HepG2 (cell line): Measurements from ENCODE around the gene APEX1. TPM values are rescaled to one million over a fixed set of nuclear protein-coding genes. Genes with fewer than 3 reads are reported as not detected.

ENCODE experiments used
- AHR ChIP-seq: IDR thresholded peaks from 2 replicates; pipeline ENCODE4 v1.6.1; 2018; ENCODE audit warnings: missing genetic modification reagents, missing compliant biosample characterization
- ARHGAP35 ChIP-seq: sonication (generic); formaldehyde crosslinking; IDR thresholded peaks from 2 replicates; pipeline ENCODE4 v1.9.0; 2022; ENCODE audit warnings: mild to moderate bottlenecking, inconsistent platforms, moderate library complexity, missing genetic modification reagents, borderline replicate concordance
- FOXP1 ChIP-seq, 2 experiments: fragments of 450-650 bp in 1 of 2; IDR thresholded peaks; 2 replicates each; pipeline ENCODE4 v1.6.1; 2017 to 2018; ENCODE audit warnings: antibody characterized with exemption in 1 of 2
- HNRNPL ChIP-seq: fragments of 200-400 bp; formaldehyde crosslinking; IDR thresholded peaks from 2 replicates; pipeline ENCODE4 v1.6.1; 2017; ENCODE audit warnings: mild to moderate bottlenecking, low read depth, low read length
- IRX3 ChIP-seq: sonication (generic); formaldehyde crosslinking; IDR thresholded peaks from 2 replicates; pipeline ENCODE4 v1.8.1; 2023; ENCODE audit warnings: mild to moderate bottlenecking, low read depth, missing genetic modification reagents, borderline replicate concordance
- ISL2 ChIP-seq: sonication (generic); formaldehyde crosslinking; IDR thresholded peaks from 2 replicates; pipeline ENCODE4 v1.5.0; 2020; ENCODE audit warnings: missing genetic modification reagents
- JARID2 ChIP-seq: sonication (generic); formaldehyde crosslinking; IDR thresholded peaks from 2 replicates; pipeline ENCODE4 v1.8.1; 2023; ENCODE audit warnings: missing genetic modification reagents, inconsistent platforms; ENCODE audit not compliant: insufficient replicate concordance
- KLF15 ChIP-seq: sonication (generic); formaldehyde crosslinking; IDR thresholded peaks from 2 replicates; pipeline ENCODE4 v1.8.1; 2023; ENCODE audit warnings: borderline replicate concordance, mild to moderate bottlenecking, inconsistent platforms, missing genetic modification reagents, mixed read lengths
- MAF1 ChIP-seq: sonication (generic); formaldehyde crosslinking; IDR thresholded peaks from 2 replicates; pipeline ENCODE4 v1.5.0; 2020; ENCODE audit warnings: missing genetic modification reagents, borderline replicate concordance
- MED13 ChIP-seq: sonication (generic); formaldehyde crosslinking; IDR thresholded peaks from 2 replicates; pipeline ENCODE4 v1.5.0; 2020; ENCODE audit warnings: missing genetic modification reagents
- NFYB ChIP-seq: sonication (generic); formaldehyde crosslinking; IDR thresholded peaks from 2 replicates; pipeline ENCODE4 v1.4.0; 2020; ENCODE audit warnings: missing genetic modification reagents
- NPAS2 ChIP-seq: sonication (generic); formaldehyde crosslinking; IDR thresholded peaks from 2 replicates; pipeline ENCODE4 v1.8.0; 2022; ENCODE audit warnings: mild to moderate bottlenecking, missing genetic modification reagents, borderline replicate concordance
- NR1H2 ChIP-seq: sonication (generic); formaldehyde crosslinking; IDR thresholded peaks from 2 replicates; pipeline ENCODE4 v1.8.1; 2022; ENCODE audit warnings: low read depth, missing genetic modification reagents, borderline replicate concordance
- RAD51 ChIP-seq: fragments of 450-650 bp; IDR thresholded peaks from 2 replicates; pipeline ENCODE4 v1.6.1; 2016; ENCODE audit warnings: borderline replicate concordance
- RARA ChIP-seq: IDR thresholded peaks from 2 replicates; pipeline ENCODE4 v1.6.1; 2016; ENCODE audit warnings: missing genetic modification reagents, missing compliant biosample characterization
- SNAI1 ChIP-seq: sonication (generic); formaldehyde crosslinking; IDR thresholded peaks from 2 replicates; pipeline ENCODE4 v1.5.0; 2020; ENCODE audit warnings: mild to moderate bottlenecking, missing genetic modification reagents, borderline replicate concordance
- ZNF230 ChIP-seq: sonication (generic); formaldehyde crosslinking; IDR thresholded peaks from 2 replicates; pipeline ENCODE4 v1.4.0; 2020; ENCODE audit warnings: mild to moderate bottlenecking, missing genetic modification reagents
- ZNF510 ChIP-seq: sonication (generic); formaldehyde crosslinking; IDR thresholded peaks from 2 replicates; pipeline ENCODE4 v1.4.0; 2020; ENCODE audit warnings: low read depth, mild to moderate bottlenecking, missing genetic modification reagents
- ZNF597 ChIP-seq: sonication (generic); formaldehyde crosslinking; IDR thresholded peaks from 2 replicates; pipeline ENCODE4 v1.5.0; 2020; ENCODE audit warnings: missing genetic modification reagents
- ZNF775 ChIP-seq: sonication (generic); formaldehyde crosslinking; IDR thresholded peaks from 2 replicates; pipeline ENCODE4 v1.4.0; 2020; ENCODE audit warnings: missing genetic modification reagents, mild to moderate bottlenecking, moderate library complexity, borderline replicate concordance
- polyA plus RNA-seq, 8 experiments: library from polyadenylated mRNA; depleted of rRNA in 3 of 8; stranded (reverse) in 7 of 8; unstranded in 1 of 8; fragments of >200 nt; fragmentation: Illumina TruSeq in 4 of 8; extraction: Trizol in 4 of 8; gene quantifications; 2 replicates each; pipeline versions ENCODE4 v1.2.1 to v1.2.3, GENCODE V29; 2011 to 2016; ENCODE audit warnings: low read depth in 4 of 8, missing spikeins in 1 of 8, mixed read lengths in 1 of 8; ENCODE audit not compliant: insufficient read depth in 1 of 8
- total RNA-seq, 5 experiments: library from RNA; depleted of rRNA; stranded (reverse); fragments of >200 nt; fragmentation: Illumina TruSeq; extraction: Trizol; gene quantifications; 2 replicates each; pipeline ENCODE4 v1.2.3, GENCODE V29; 2016; ENCODE audit warnings: low read depth in 1 of 5
- TF ChIP-seq, protein P1 (sequence below): sonication (generic); formaldehyde crosslinking; IDR thresholded peaks from 2 replicates; pipeline ENCODE4; 2020; ENCODE audit warnings: missing genetic modification reagents, mild to moderate bottlenecking, borderline replicate concordance
- TF ChIP-seq, protein P2 (sequence below): sonication (generic); formaldehyde crosslinking; IDR thresholded peaks from 2 replicates; pipeline ENCODE4 v1.5.1; 2020; ENCODE audit warnings: missing genetic modification reagents, mild to moderate bottlenecking, borderline replicate concordance

The APEX1 gene
- total and polyA plus RNA-seq, 2 of the 13 experiments (the other 11 are each of a cell fraction or from before 2014, with no cell fraction given), result 171 to 405 TPM

DNA sequence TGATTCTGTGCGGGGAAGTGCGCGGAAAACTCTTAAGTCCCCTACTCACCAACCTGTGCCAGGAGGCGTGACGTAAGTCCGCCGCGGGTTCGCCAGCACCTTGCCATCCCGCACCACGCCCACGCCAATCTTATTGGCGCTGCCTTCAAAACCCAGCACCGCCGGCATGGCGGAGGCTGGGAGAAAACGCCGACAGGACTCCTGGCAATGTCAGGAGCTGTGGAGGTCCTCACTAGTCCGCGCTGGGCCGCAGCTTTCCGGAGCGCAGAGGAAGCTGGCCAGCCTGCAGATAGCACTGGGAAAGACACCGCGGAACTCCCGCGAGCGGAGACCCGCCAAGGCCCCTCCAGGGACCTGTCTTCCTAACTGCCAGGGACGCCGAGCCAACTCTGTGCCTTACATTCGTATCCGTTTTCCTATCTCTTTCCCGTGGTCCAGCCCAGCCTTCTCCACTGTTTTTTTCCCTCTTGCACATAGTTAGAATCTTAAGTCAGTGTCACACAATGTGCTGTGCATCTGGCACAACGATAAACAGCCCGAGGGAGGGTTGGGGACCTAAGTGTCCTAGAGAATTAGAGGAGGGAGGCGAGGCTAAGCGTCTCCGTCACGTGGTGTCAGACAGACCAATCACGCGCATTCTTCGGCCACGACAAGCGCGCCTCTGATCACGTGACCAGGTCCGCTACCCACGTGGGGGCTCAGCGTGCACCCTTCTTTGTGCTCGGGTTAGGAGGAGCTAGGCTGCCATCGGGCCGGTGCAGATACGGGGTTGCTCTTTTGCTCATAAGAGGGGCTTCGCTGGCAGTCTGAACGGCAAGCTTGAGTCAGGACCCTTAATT, at the start of gene APEX1, which contains the start of gene OSGEP (continued):
- TF ChIP-seq NFYB (CRISPR knock-in tag) (peak; percentile 87), ZNF775 (CRISPR knock-in tag) (peak; percentile 85; the same call in 1 of the 2 replicates), ISL2 (CRISPR knock-in tag) (no peak), NPAS2 (CRISPR knock-in tag) (no peak), AHR (CRISPR knock-in tag) (peak; percentile 50), IRX3 (CRISPR knock-in tag) (peak; percentile 82; the same call in 1 of the 2 replicates), MED13 (no peak), SNAI1 (CRISPR knock-in tag) (peak; percentile 67), MAF1 (CRISPR knock-in tag) (no peak), JARID2 (CRISPR knock-in tag) (peak; percentile 77), NR1H2 (no peak), ZNF510 (CRISPR knock-in tag) (peak; percentile 79; the same call in 1 of the 2 replicates), ZNF597 (CRISPR knock-in tag) (no peak), HNRNPL (peak; percentile 79), ARHGAP35 (peak; percentile 58; the same call in 1 of the 2 replicates), RAD51 (peak; percentile 100), FOXP1 (IDR thresholded peaks at IDR 0.05) (0 out of 2 replicates have a peak, but pooled peaks have one; percentile 16), FOXP1 (CRISPR knock-in tag; IDR thresholded peaks at IDR 0.05) (no peak; the same call in 1 of the 2 replicates), ZNF230 (CRISPR knock-in tag) (peak; percentile 62; the same call in 1 of the 2 replicates), RARA (CRISPR knock-in tag) (no peak; the same call in 1 of the 2 replicates), KLF15 (CRISPR knock-in tag) (peak; percentile 2; the same call in 1 of the 2 replicates)
- TF ChIP-seq, protein P1, sequence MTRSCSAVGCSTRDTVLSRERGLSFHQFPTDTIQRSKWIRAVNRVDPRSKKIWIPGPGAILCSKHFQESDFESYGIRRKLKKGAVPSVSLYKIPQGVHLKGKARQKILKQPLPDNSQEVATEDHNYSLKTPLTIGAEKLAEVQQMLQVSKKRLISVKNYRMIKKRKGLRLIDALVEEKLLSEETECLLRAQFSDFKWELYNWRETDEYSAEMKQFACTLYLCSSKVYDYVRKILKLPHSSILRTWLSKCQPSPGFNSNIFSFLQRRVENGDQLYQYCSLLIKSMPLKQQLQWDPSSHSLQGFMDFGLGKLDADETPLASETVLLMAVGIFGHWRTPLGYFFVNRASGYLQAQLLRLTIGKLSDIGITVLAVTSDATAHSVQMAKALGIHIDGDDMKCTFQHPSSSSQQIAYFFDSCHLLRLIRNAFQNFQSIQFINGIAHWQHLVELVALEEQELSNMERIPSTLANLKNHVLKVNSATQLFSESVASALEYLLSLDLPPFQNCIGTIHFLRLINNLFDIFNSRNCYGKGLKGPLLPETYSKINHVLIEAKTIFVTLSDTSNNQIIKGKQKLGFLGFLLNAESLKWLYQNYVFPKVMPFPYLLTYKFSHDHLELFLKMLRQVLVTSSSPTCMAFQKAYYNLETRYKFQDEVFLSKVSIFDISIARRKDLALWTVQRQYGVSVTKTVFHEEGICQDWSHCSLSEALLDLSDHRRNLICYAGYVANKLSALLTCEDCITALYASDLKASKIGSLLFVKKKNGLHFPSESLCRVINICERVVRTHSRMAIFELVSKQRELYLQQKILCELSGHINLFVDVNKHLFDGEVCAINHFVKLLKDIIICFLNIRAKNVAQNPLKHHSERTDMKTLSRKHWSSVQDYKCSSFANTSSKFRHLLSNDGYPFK (CRISPR knock-in tag), result peak; percentile 92
- TF ChIP-seq, protein P2, sequence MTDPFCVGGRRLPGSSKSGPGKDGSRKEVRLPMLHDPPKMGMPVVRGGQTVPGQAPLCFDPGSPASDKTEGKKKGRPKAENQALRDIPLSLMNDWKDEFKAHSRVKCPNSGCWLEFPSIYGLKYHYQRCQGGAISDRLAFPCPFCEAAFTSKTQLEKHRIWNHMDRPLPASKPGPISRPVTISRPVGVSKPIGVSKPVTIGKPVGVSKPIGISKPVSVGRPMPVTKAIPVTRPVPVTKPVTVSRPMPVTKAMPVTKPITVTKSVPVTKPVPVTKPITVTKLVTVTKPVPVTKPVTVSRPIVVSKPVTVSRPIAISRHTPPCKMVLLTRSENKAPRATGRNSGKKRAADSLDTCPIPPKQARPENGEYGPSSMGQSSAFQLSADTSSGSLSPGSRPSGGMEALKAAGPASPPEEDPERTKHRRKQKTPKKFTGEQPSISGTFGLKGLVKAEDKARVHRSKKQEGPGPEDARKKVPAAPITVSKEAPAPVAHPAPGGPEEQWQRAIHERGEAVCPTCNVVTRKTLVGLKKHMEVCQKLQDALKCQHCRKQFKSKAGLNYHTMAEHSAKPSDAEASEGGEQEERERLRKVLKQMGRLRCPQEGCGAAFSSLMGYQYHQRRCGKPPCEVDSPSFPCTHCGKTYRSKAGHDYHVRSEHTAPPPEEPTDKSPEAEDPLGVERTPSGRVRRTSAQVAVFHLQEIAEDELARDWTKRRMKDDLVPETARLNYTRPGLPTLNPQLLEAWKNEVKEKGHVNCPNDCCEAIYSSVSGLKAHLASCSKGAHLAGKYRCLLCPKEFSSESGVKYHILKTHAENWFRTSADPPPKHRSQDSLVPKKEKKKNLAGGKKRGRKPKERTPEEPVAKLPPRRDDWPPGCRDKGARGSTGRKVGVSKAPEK (CRISPR knock-in tag), result 0 out of 2 replicates have a peak, but pooled peaks have one; percentile 5
